GM23338 (cell line): ENCODE measurements around the gene ABCC1. TPM values are rescaled to one million over a fixed set of nuclear protein-coding genes. Genes with fewer than 3 reads are reported as not detected.
A peak's percentile ranks its signal among the peaks of the same experiment; 100 is the strongest.

Experiments used
- ATAC-seq: fragments of 200-7000 bp; cut with Tn5 transposase; 3 replicates; pipeline ENCODE4 v1.9.1; 2020
- DNase-seq: peaks from one replicate; pipeline ENCODE4 v3.0.0-alpha.2; 2015; ENCODE audit warnings: low spot score
- H2AFZ ChIP-seq: fragments of 200-600 bp; sonication (generic); 2 replicates; pipeline ENCODE4 v1.8.0; 2016; ENCODE audit warnings: antibody characterized with exemption, mild to moderate bottlenecking, moderate library complexity
- H3F3A ChIP-seq: fragments of 200-600 bp; sonication (generic); replicated peaks from 2 replicates; pipeline ENCODE4 v1.8.0; 2017; ENCODE audit warnings: antibody characterized with exemption, mixed run types, low read depth
- H3K27ac ChIP-seq: fragments of 200-600 bp; sonication (generic); 2 replicates; pipeline ENCODE4 v1.6.1; 2016; ENCODE audit warnings: low read depth
- H3K27me3 ChIP-seq: fragments of 200-600 bp; sonication (generic); 2 replicates; pipeline ENCODE4 v1.8.0; 2016; ENCODE audit warnings: mild to moderate bottlenecking, mixed run types, moderate library complexity; ENCODE audit not compliant: insufficient read depth
- H3K36me3 ChIP-seq: fragments of 200-600 bp; sonication (generic); 2 replicates; pipeline ENCODE4 v1.8.0; 2016; ENCODE audit warnings: mild to moderate bottlenecking; ENCODE audit not compliant: insufficient read depth
- H3K4me1 ChIP-seq: fragments of 200-600 bp; sonication (generic); 2 replicates; pipeline ENCODE4 v1.8.0; 2016; ENCODE audit warnings: mild to moderate bottlenecking, moderate library complexity; ENCODE audit not compliant: insufficient read depth
- H3K4me2 ChIP-seq: fragments of 200-600 bp; sonication (generic); 2 replicates; pipeline ENCODE4 v1.7.1; 2017; ENCODE audit warnings: mixed run types
- H3K4me3 ChIP-seq: fragments of 200-600 bp; sonication (generic); 2 replicates; pipeline ENCODE4 v1.6.1; 2016; ENCODE audit warnings: mixed run types
- H3K79me2 ChIP-seq: fragments of 200-600 bp; sonication (generic); replicated peaks from 2 replicates; pipeline ENCODE4 v1.8.0; 2017; ENCODE audit warnings: mild to moderate bottlenecking; ENCODE audit not compliant: insufficient read depth
- H3K9me2 ChIP-seq: fragments of 200-600 bp; sonication (generic); 2 replicates; pipeline ENCODE4 v1.8.0; 2017; ENCODE audit not compliant: insufficient read depth
- H4K20me1 ChIP-seq: fragments of 200-600 bp; sonication (generic); replicated peaks from 2 replicates; pipeline ENCODE4 v1.8.0; 2017; ENCODE audit warnings: mild to moderate bottlenecking; ENCODE audit not compliant: insufficient read depth
- H3K27ac Mint-ChIP-seq: 2 replicates; pipeline ENCODE4 v1.8.0; 2020; ENCODE audit warnings: inconsistent platforms, mild to moderate bottlenecking, moderate library complexity, mixed read lengths
- H3K27me3 Mint-ChIP-seq: 3 replicates; pipeline ENCODE4 v1.8.0; 2022; ENCODE audit warnings: low read depth, mild to moderate bottlenecking, moderate library complexity, mixed read lengths, inconsistent platforms; ENCODE audit not compliant: insufficient read depth, poor library complexity
- H3K36me3 Mint-ChIP-seq: 3 replicates; pipeline ENCODE4 v1.8.0; 2021; ENCODE audit warnings: low read depth, mild to moderate bottlenecking, inconsistent platforms, moderate library complexity, mixed read lengths
- H3K4me1 Mint-ChIP-seq: 3 replicates; pipeline ENCODE4 v1.8.0; 2020; ENCODE audit warnings: mild to moderate bottlenecking, inconsistent platforms, mixed read lengths
- H3K4me3 Mint-ChIP-seq: 3 replicates; pipeline ENCODE4 v1.8.0; 2021; ENCODE audit warnings: moderate library complexity, mild to moderate bottlenecking, inconsistent platforms, mixed read lengths
- H3K9me3 Mint-ChIP-seq: 3 replicates; pipeline ENCODE4 v1.8.0; 2020; ENCODE audit warnings: moderate library complexity, mild to moderate bottlenecking, inconsistent platforms, mixed read lengths
- CREB1 ChIP-seq: fragments of 250-450 bp; sonication (Bioruptor Pico); IDR thresholded peaks from 2 replicates; pipeline ENCODE4 v1.5.0; 2020; ENCODE audit warnings: low read depth, mild to moderate bottlenecking, moderate library complexity
- EZH2 ChIP-seq: fragments of 200-600 bp; sonication (generic); IDR thresholded peaks from one replicate; pipeline ENCODE4 v1.8.0; 2017; ENCODE audit warnings: antibody characterized with exemption, mild to moderate bottlenecking, low read depth; ENCODE audit not compliant: unreplicated experiment
- EZH2phosphoT487 ChIP-seq: fragments of 200-600 bp; sonication (generic); IDR thresholded peaks from one replicate; pipeline ENCODE4 v1.8.1; 2018; ENCODE audit warnings: antibody characterized with exemption; ENCODE audit not compliant: unreplicated experiment
- JUNB ChIP-seq: IDR thresholded peaks from one replicate; pipeline ENCODE4 v1.6.1; 2016; ENCODE audit warnings: antibody characterized with exemption; ENCODE audit not compliant: unreplicated experiment
- POLR2AphosphoS5 ChIP-seq: IDR thresholded peaks from 2 replicates; pipeline ENCODE4 v1.6.1; 2016; ENCODE audit warnings: antibody characterized with exemption, low read depth
- STAT1 ChIP-seq: IDR thresholded peaks from one replicate; pipeline ENCODE4 v1.6.1; 2016; ENCODE audit warnings: antibody characterized with exemption; ENCODE audit not compliant: unreplicated experiment
- ZNF114 ChIP-seq: fragments of 250-450 bp; sonication (Bioruptor Pico); IDR thresholded peaks from 2 replicates; pipeline ENCODE4 v1.5.0; 2020; ENCODE audit warnings: mild to moderate bottlenecking, moderate library complexity
- ZNF331 ChIP-seq: fragments of 250-450 bp; sonication (Bioruptor Pico); IDR thresholded peaks from 2 replicates; pipeline ENCODE4 v1.5.0; 2020; ENCODE audit warnings: low read depth, mild to moderate bottlenecking, moderate library complexity
- polyA plus RNA-seq: library from polyadenylated mRNA; unstranded; fragments of >200 nt; fragmentation: Nextera tagmentation; extraction: Ambion mirVana; gene quantifications from 2 replicates; pipeline ENCODE4 v1.2.1, GENCODE V29; 2016
- total RNA-seq: library from RNA; depleted of rRNA; stranded (reverse); fragments of >200 nt; shearing (Covaris generic); gene quantifications from 2 replicates; pipeline ENCODE4 v1.2.3, GENCODE V29; 2014
- TF ChIP-seq, protein P1 (sequence below): fragments of 250-450 bp; sonication (Bioruptor Pico); IDR thresholded peaks from 2 replicates; pipeline ENCODE4 v1.5.0; 2020; ENCODE audit warnings: mild to moderate bottlenecking, moderate library complexity

Gene ABCC1
- total and polyA plus RNA-seq, 2 experiments from 2014 or later = 11.0 to 46.6 TPM

DNA sequence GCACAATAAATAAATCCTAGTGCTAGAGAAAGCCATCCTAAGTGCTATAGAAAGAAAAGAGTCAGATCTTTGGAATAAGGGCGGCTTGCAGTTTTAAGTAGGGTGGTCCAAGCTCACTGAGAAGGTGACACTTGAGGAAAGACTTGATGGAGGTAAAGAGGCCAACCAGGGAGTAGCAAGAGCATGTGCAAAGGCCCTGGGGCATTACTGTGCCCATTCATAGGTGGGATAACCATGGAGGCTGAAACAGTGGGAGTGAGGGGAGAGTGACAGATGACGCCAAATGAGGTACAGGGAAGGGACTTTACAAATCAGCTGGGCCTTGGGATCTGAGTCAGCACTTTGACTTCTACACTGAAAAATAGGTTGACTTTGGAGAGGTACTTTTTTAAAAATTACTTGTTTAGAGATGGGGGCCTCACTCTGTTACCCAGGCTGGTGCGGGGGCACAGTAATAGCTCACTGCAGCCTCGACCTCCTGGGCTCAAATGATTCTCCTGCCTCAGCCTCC is 115.5 kb downstream of the ABCC1 start:
- ATAC-seq = no peak
- H3K79me2 ChIP-seq = no peaks in the 10 kb centered on the region; the same call in 1 of the 2 replicates
- H3F3A ChIP-seq = no peaks in the 10 kb centered on the region
- no peak overlapping the region for H3K4me3 ChIP-seq
- Mint-ChIP-seq H3K4me3 (no peak overlapping the region), H3K27me3 (peaks cover 1% of the 10 kb centered on the region), H3K9me3 (no peaks in the 10 kb centered on the region), H3K27ac (no peak overlapping the region), H3K4me1 (no peaks in the 10 kb centered on the region), H3K36me3 (peaks cover 56% of the 10 kb centered on the region)
- TF ChIP-seq STAT1 (no peak), CREB1 (CRISPR knock-in tag) (no peak)
- no peak overlapping the region for H3K27ac ChIP-seq
- no peaks in the 10 kb centered on the region for H3K27me3 ChIP-seq
- no peaks in the 10 kb centered on the region for H3K4me1 ChIP-seq
- no peak overlapping the region for H3K4me2 ChIP-seq
- no peak overlapping the region for H2AFZ ChIP-seq
- H3K9me2 ChIP-seq = no peaks in the 10 kb centered on the region
- no peak for DNase-seq
- H3K36me3 ChIP-seq = peaks cover 5% of the 10 kb centered on the region; the same call in 1 of the 2 replicates
- H4K20me1 ChIP-seq = peaks cover 9% of the 10 kb centered on the region; the same call in 1 of the 2 replicates

DNA sequence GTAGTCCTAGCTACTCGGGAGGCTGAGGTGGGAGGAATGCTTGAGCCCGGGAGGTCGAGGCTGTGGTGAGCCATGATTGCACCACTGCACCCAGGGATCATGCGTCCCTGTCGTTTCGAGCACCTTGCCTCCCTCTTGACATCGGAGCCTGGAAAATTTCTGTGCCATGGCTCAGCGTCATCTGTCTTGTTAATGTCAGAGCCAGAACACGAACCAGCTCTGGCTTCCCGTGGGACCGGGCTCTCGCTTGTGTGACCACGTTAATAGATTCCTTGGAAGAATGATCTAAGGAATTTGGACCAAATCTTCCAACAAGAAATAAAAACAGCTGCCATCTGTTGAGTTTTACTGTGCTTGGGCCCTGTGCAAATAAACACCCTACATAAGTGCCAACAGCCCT is 117.7 kb downstream of the ABCC1 start:
- no peaks in the 10 kb centered on the region for H3K9me3 Mint-ChIP-seq
- no peaks in the 10 kb centered on the region for H3K4me1 Mint-ChIP-seq
- Histone ChIP-seq H3K9me2 (no peaks in the 10 kb centered on the region), H3K4me1 (no peaks in the 10 kb centered on the region), H3F3A (no peaks in the 10 kb centered on the region), H3K27me3 (no peaks in the 10 kb centered on the region), H3K27ac (peak overlapping the region; percentile 50; the same call in 1 of the 2 replicates), H3K36me3 (peaks cover 5% of the 10 kb centered on the region; the same call in 1 of the 2 replicates), H3K4me3 (no peak overlapping the region), H3K79me2 (no peaks in the 10 kb centered on the region), H3K4me2 (no peak overlapping the region), H2AFZ (no peak overlapping the region), H4K20me1 (peaks cover 9% of the 10 kb centered on the region; the same call in 1 of the 2 replicates)
- ATAC-seq = no peak
- DNase-seq = no peak
- no peak overlapping the region for H3K4me3 Mint-ChIP-seq
- H3K27ac Mint-ChIP-seq = no peak overlapping the region
- TF ChIP-seq JUNB (no peak), CREB1 (CRISPR knock-in tag) (no peak)
- peaks cover 1% of the 10 kb centered on the region for H3K27me3 Mint-ChIP-seq
- peaks cover 59% of the 10 kb centered on the region for H3K36me3 Mint-ChIP-seq

DNA sequence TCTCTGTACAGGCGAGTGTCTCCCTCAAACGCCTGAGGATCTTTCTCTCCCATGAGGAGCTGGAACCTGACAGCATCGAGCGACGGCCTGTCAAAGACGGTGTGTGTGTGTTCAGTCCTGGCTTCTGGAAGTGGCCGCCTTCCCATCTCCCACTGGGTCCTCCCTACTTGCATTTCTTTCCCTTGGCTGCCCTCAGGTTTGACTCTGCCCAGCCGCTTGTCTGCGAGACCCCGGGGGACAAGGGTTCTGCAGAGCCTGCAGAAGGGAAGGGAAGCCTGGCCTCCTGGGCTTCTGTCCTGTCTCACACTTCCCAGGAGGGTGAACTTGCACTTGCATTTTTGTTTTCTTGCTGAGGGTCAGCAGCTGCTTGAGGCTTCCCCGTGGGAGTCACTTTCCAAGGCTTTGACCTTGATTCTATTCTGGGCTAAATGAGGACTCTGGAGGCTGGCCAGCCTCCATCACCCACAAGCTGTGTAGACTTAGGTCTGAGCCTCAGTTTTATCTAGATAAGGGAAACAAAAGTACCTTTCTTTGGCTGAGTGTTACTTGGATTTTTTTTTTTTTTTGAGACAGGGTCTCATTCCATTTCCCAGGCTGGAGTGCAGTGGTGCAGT is 122.3 kb downstream of the ABCC1 start:
- Histone ChIP-seq H3K9me2 (no peaks in the 10 kb centered on the region), H3K27me3 (no peaks in the 10 kb centered on the region), H3F3A (no peaks in the 10 kb centered on the region), H4K20me1 (no peaks in the 10 kb centered on the region; the same call in 1 of the 2 replicates), H2AFZ (no peak overlapping the region), H3K36me3 (peaks cover 7% of the 10 kb centered on the region; the same call in 1 of the 2 replicates), H3K4me3 (no peak overlapping the region), H3K79me2 (no peaks in the 10 kb centered on the region), H3K4me2 (no peak overlapping the region), H3K27ac (no peak overlapping the region), H3K4me1 (no peaks in the 10 kb centered on the region)
- Mint-ChIP-seq H3K27ac (no peak overlapping the region), H3K4me1 (peaks cover 17% of the 10 kb centered on the region), H3K9me3 (no peaks in the 10 kb centered on the region), H3K4me3 (no peak overlapping the region), H3K27me3 (peaks cover 3% of the 10 kb centered on the region), H3K36me3 (peaks cover 59% of the 10 kb centered on the region)
- DNase-seq = no peak
- no peak for ATAC-seq
- TF ChIP-seq, protein P1, sequence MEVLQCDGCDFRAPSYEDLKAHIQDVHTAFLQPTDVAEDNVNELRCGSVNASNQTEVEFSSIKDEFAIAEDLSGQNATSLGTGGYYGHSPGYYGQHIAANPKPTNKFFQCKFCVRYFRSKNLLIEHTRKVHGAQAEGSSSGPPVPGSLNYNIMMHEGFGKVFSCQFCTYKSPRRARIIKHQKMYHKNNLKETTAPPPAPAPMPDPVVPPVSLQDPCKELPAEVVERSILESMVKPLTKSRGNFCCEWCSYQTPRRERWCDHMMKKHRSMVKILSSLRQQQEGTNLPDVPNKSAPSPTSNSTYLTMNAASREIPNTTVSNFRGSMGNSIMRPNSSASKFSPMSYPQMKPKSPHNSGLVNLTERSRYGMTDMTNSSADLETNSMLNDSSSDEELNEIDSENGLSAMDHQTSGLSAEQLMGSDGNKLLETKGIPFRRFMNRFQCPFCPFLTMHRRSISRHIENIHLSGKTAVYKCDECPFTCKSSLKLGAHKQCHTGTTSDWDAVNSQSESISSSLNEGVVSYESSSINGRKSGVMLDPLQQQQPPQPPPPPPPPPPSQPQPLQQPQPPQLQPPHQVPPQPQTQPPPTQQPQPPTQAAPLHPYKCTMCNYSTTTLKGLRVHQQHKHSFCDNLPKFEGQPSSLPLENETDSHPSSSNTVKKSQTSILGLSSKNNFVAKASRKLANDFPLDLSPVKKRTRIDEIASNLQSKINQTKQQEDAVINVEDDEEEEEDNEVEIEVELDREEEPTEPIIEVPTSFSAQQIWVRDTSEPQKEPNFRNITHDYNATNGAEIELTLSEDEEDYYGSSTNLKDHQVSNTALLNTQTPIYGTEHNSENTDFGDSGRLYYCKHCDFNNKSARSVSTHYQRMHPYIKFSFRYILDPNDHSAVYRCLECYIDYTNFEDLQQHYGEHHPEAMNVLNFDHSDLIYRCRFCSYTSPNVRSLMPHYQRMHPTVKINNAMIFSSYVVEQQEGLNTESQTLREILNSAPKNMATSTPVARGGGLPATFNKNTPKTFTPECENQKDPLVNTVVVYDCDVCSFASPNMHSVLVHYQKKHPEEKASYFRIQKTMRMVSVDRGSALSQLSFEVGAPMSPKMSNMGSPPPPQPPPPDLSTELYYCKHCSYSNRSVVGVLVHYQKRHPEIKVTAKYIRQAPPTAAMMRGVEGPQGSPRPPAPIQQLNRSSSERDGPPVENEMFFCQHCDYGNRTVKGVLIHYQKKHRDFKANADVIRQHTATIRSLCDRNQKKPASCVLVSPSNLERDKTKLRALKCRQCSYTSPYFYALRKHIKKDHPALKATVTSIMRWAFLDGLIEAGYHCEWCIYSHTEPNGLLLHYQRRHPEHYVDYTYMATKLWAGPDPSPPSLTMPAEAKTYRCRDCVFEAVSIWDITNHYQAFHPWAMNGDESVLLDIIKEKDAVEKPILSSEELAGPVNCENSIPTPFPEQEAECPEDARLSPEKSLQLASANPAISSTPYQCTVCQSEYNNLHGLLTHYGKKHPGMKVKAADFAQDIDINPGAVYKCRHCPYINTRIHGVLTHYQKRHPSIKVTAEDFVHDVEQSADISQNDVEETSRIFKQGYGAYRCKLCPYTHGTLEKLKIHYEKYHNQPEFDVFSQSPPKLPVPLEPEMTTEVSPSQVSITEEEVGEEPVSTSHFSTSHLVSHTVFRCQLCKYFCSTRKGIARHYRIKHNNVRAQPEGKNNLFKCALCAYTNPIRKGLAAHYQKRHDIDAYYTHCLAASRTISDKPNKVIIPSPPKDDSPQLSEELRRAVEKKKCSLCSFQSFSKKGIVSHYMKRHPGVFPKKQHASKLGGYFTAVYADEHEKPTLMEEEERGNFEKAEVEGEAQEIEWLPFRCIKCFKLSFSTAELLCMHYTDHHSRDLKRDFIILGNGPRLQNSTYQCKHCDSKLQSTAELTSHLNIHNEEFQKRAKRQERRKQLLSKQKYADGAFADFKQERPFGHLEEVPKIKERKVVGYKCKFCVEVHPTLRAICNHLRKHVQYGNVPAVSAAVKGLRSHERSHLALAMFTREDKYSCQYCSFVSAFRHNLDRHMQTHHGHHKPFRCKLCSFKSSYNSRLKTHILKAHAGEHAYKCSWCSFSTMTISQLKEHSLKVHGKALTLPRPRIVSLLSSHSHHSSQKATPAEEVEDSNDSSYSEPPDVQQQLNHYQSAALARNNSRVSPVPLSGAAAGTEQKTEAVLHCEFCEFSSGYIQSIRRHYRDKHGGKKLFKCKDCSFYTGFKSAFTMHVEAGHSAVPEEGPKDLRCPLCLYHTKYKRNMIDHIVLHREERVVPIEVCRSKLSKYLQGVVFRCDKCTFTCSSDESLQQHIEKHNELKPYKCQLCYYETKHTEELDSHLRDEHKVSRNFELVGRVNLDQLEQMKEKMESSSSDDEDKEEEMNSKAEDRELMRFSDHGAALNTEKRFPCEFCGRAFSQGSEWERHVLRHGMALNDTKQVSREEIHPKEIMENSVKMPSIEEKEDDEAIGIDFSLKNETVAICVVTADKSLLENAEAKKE (CRISPR knock-in tag) = no peak
- TF ChIP-seq ZNF114 (CRISPR knock-in tag) (no peak), POLR2AphosphoS5 (no peak), EZH2phosphoT487 (no peak), EZH2 (no peak), STAT1 (no peak), ZNF331 (CRISPR knock-in tag) (no peak)
